Stomach (tissue), 9 donors: Measurements from ENCODE around the gene CCSER1. TPM values are rescaled to one million over a fixed set of nuclear protein-coding genes. Genes with fewer than 3 reads are reported as not detected.

Source experiments
- DNase-seq, 2 donors: peaks; one replicate each; pipeline versions ENCODE4 v3.0.0 to v3.0.0-alpha.2; 2013 to 2019
- H3K27ac ChIP-seq, 5 donors: fragments of 200-600 bp in 4 of 5; sonication (generic) in 4 of 5; one replicate each; pipeline ENCODE4 v1.5.1; 2013 to 2019; ENCODE audit warnings: mild to moderate bottlenecking in 1 of 5, moderate library complexity in 1 of 5
- H3K27me3 ChIP-seq, 3 donors: fragments of 200-600 bp; sonication (generic); one replicate each; pipeline ENCODE4 v1.5.1; 2017 to 2019; ENCODE audit warnings: mixed run types in 1 of 3
- H3K36me3 ChIP-seq, 4 donors: fragments of 200-600 bp; sonication (generic); 1 replicate in 3 of 4; 2 replicates in 1 of 4; pipeline ENCODE4 v1.5.1; 2016 to 2019
- H3K4me1 ChIP-seq, 4 donors: fragments of 200-600 bp; sonication (generic); one replicate each; pipeline ENCODE4 v1.5.1; 2016 to 2019
- H3K4me3 ChIP-seq, 4 donors: fragments of 200-600 bp; sonication (generic) in 3 of 4; one replicate each; pipeline ENCODE4 v1.5.1; 2016 to 2019; ENCODE audit warnings: mild to moderate bottlenecking in 1 of 4
- H3K9me3 ChIP-seq, 4 donors: fragments of 200-600 bp; sonication (generic); one replicate each; pipeline ENCODE4 v1.5.1; 2016 to 2019
- CTCF ChIP-seq, 7 experiments: fragments of 450-650 bp in 4 of 7; fragments of 200-600 bp in 3 of 7; sonication (generic) in 3 of 7; IDR thresholded peaks; one replicate each; pipeline ENCODE4 v1.5.1; 2016 to 2019; ENCODE audit warnings: antibody characterized with exemption in 7 of 7, control low read depth in 2 of 7, mild to moderate bottlenecking in 1 of 7
- EP300 ChIP-seq: sonication (generic); formaldehyde crosslinking; IDR thresholded peaks from one replicate; pipeline ENCODE4 v1.6.1; 2017; ENCODE audit warnings: antibody characterized with exemption
- POLR2A ChIP-seq, 4 donors: fragments of 450-650 bp; IDR thresholded peaks; one replicate each; pipeline ENCODE4 v1.6.1; 2016; ENCODE audit warnings: antibody characterized with exemption in 4 of 4, control low read depth in 2 of 4, mild to moderate bottlenecking in 1 of 4, moderate library complexity in 1 of 4
- POLR2AphosphoS5 ChIP-seq, 3 donors: sonication (generic); formaldehyde crosslinking; IDR thresholded peaks; one replicate each; pipeline ENCODE4 v1.6.1; 2016; ENCODE audit warnings: antibody characterized with exemption in 3 of 3
- WGBS, 5 donors: extraction: QIAGEN DNeasy Blood & Tissue Kit in 3 of 5; methylation state at CpG; one replicate each; pipeline versions ENCODE4 v1.1.5 to v1.1.7; 2013 to 2018; 5-methylcytosine and 5-hydroxymethylcytosine counted together
- intact Hi-C: fragments of 100-400 bp; cut with DNase I; formaldehyde crosslinking; loops from one replicate; pipeline ENCODE4 v1.15.1; 2023; ENCODE audit warnings: low total_unique reads
- polyA plus RNA-seq, 3 donors: library from polyadenylated mRNA; stranded (reverse); fragments of 200-250 nt; gene quantifications; one replicate each; pipeline ENCODE4 v1.2.3, GENCODE V29; 2013
- total RNA-seq, 5 donors: library from RNA; depleted of rRNA; stranded (reverse); fragments of >200 nt; gene quantifications; one replicate each; pipeline versions ENCODE4 v1.1.0 to v1.2.3, GENCODE V29; 2014 to 2016
- donor health status: healthy with polysubstance abuse.
- donor health status: Bipolar disorder and iron deficiency.
- donor health status: healthy.

The CCSER1 gene
- total and polyA plus RNA-seq, 8 donors = 0.33 to 149 (median 15.2) TPM

GRCh38 chr4:90606781-90607180 is 479.6 kb downstream of the CCSER1 start:
- Histone ChIP-seq H3K9me3 (no peaks in the 10 kb centered on the region), H3K27ac (no peak overlapping the region), H3K36me3 (no peaks in the 10 kb centered on the region), H3K4me3 (no peak overlapping the region), H3K4me1 (no peaks in the 10 kb centered on the region), H3K27me3 (no peaks in the 10 kb centered on the region)
- WGBS, 5 donors = 83 to 98% (median 96%) methylated on average over 1 of the region's 1 CpG
- TF ChIP-seq POLR2AphosphoS5 (IDR thresholded peaks at IDR 0.05) = no peak
- intact Hi-C loops = no loop called here
- no peak for DNase-seq

GRCh38 chr4:90614371-90614770 is 487.2 kb downstream of the CCSER1 start:
- 65 to 84% (median 79%) methylated on average over 2 of the region's 2 CpGs for WGBS, 5 donors
- intact Hi-C loops = no loop called here
- no peak overlapping the region for H3K27ac ChIP-seq
- H3K36me3 ChIP-seq = no peaks in the 10 kb centered on the region
- no peaks in the 10 kb centered on the region for H3K27me3 ChIP-seq
- no peaks in the 10 kb centered on the region for H3K4me1 ChIP-seq
- H3K9me3 ChIP-seq = no peaks in the 10 kb centered on the region
- DNase-seq = no peak
- H3K4me3 ChIP-seq = no peak overlapping the region
- TF ChIP-seq POLR2A (IDR thresholded peaks at IDR 0.05) (no peak), POLR2AphosphoS5 (IDR thresholded peaks at IDR 0.05) (no peak), CTCF (IDR thresholded peaks at IDR 0.05) (no peak), EP300 (no peak)

DNA sequence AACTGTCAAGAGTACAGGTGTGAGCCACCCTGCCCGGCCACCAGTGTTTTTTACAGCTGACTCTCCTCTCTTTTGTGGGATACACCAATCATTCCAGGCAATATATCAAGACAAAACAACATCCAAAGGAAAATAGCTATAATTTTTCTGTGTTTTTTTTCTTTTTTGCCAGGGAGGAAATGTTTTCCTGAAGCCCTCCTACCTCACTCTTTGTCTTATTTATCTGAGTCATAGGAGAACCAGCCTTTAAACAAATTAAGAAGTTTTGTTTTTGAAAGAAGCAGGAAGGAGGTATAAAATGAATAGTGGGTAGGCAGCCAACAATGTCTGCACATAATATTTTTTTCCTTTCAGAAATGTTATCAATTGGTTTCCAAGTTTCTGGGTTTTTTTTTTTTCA is 493.9 kb downstream of the CCSER1 start:
- Histone ChIP-seq H3K36me3 (no peaks in the 10 kb centered on the region), H3K4me3 (no peak overlapping the region), H3K4me1 (no peaks in the 10 kb centered on the region), H3K9me3 (no peaks in the 10 kb centered on the region), H3K27ac (no peak overlapping the region), H3K27me3 (no peaks in the 10 kb centered on the region)
- 76 to 96% (median 82%) methylated on average over 1 of the region's 1 CpG for WGBS, 5 donors
- no peak for DNase-seq
- no peak for TF ChIP-seq POLR2A (IDR thresholded peaks at IDR 0.05)
- no peak for TF ChIP-seq POLR2AphosphoS5 (IDR thresholded peaks at IDR 0.05)
- TF ChIP-seq CTCF (IDR thresholded peaks at IDR 0.05) = no peak
- intact Hi-C loops = no loop called here

GRCh38 chr4:90624781-90625180 is 497.6 kb downstream of the CCSER1 start:
- H3K4me1 ChIP-seq = no peaks in the 10 kb centered on the region
- WGBS, 5 donors = 45 to 59% (median 52%) methylated on average over 3 of the region's 3 CpGs
- no peaks in the 10 kb centered on the region for H3K27me3 ChIP-seq
- no peaks in the 10 kb centered on the region for H3K9me3 ChIP-seq
- H3K4me3 ChIP-seq = no peak overlapping the region
- H3K36me3 ChIP-seq = no peaks in the 10 kb centered on the region
- no peak overlapping the region for H3K27ac ChIP-seq
- TF ChIP-seq POLR2AphosphoS5 (IDR thresholded peaks at IDR 0.05) (no peak), CTCF (IDR thresholded peaks at IDR 0.05) (no peak), POLR2A (IDR thresholded peaks at IDR 0.05) (no peak), EP300 (no peak)
- intact Hi-C loops = no loop called here
- peak in 1 of 2 donors; percentile 12 for DNase-seq

DNA sequence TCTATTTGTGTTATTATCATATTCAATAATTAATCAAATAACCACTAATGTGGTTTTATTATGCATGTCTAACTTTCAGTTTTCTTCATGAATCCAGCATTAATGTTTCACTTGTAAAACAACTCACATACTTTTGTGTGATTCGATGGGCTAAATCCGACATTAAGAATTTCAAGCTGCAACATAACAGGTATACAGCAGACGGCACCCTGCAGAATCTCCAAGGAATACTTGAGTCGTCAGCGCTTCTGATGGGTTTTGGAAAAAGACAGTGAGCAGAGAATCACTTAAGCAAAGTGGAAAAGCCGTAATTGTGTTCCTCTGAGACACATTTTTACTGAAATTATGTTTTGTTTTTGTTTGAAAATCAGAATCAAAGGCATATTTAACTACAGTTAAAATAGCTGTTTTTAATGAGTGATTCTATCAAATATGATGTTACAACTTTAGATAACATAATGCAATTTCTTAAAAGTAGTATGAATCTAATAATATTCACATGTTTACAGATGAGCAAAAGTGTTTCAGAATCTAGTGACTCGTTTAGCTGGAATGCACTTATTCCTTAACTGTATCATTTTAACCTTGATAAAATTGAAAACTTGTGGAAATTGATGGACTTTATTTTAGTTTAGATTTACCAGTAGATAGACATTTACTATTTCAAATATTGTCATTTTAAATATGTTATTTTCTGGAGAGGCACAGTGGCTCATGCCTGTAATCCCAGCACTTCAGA is 514.8 kb downstream of the CCSER1 start:
- intact Hi-C loops = no loop called here
- H3K4me1 ChIP-seq = no peaks in the 10 kb centered on the region
- H3K4me3 ChIP-seq = no peak overlapping the region
- H3K27me3 ChIP-seq = no peaks in the 10 kb centered on the region
- TF ChIP-seq POLR2AphosphoS5 (IDR thresholded peaks at IDR 0.05) (no peak), POLR2A (IDR thresholded peaks at IDR 0.05) (no peak)
- H3K36me3 ChIP-seq = no peaks in the 10 kb centered on the region
- peaks cover 0 to 2% (median 0%) of the 10 kb centered on the region in 4 donors for H3K9me3 ChIP-seq
- H3K27ac ChIP-seq = no peak overlapping the region
- DNase-seq = no peak
- WGBS, 5 donors = 82 to 92% (median 89%) methylated on average over 7 of the region's 7 CpGs
